ENCODE measurements around the gene PGM5. TPM values are rescaled to one million over a fixed set of nuclear protein-coding genes. Genes with fewer than 3 reads are reported as not detected.
A peak's percentile ranks its signal among the peaks of the same experiment; 100 is the strongest.

The PGM5 gene
- total RNA-seq, 1 experiment from 2014 or later: 1.1 TPM

- no peak for DNase-seq (ENCODE audit: low read depth)
Measured at GRCh38 chr9:68437785-68438184, 81.4 kb downstream of the PGM5 start.

DNA sequence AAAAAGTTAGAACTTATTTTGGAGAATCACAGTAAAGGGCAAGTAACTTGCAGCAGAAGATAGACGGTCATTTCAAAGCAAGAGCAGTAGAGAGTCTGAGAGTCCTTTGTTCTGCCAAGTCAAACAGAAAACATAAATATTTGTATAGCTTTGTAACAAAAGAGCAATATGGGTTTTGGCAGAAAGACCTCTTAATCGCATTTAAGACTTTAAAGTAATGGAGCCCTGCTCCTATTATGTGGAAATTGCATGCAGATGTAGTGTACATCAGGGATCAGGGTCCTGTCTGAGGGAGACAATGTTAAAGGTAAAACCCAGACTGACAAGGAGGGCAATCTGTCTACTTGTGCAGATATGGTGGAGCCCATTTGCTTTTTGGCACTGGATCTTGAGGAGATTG lies 87.2 kb downstream of the PGM5 start:
- DNase-seq (ENCODE audit: low read depth): no peak

DNA sequence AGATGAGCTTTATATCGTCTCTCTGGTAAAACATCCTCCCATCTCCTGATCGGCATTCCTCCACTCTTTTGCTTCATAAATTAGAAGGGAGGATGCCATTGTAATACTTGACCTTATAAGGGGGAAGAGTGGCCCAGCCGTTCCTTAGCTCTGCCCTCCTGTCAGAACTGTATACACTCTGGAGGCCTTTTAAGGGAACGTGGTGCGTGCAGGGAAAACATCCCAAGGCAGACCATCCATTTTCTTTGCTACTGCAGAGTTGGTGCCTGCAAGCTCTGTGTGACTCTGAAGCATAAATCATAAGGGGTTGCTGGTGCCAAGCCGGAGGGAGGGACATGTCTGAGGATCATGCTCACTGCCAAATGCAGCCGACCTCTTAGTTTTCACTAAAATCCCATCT lies 90.4 kb downstream of the PGM5 start:
- no peak for DNase-seq (ENCODE audit: low read depth)

DNA sequence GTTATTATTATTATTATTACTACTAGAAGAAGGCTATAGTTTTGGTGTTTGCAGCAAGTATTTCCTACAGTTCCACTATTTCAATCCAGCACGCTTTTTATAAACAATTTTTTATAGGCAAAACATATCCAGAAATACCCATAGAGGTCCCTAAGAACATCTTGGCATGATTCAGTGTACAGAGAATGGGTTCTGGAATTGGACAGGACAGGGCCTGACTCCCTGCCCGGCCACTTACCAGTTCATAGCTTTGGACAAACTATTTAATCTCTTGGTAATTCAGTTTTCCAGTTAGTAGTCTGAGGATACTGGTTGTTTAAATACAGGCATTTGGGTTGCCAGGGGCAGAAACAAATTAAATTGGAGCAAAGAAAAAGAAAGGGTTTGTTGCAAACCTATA lies 91.2 kb downstream of the PGM5 start:
- DNase-seq (ENCODE audit: low read depth): no peak

GRCh38 chr9:68454579-68455334 lies 98.3 kb downstream of the PGM5 start:
- no peak for DNase-seq (ENCODE audit: low read depth)

GRCh38 chr9:68455451-68455850 lies 99.0 kb downstream of the PGM5 start:
- DNase-seq (ENCODE audit: low read depth): no peak

DNA sequence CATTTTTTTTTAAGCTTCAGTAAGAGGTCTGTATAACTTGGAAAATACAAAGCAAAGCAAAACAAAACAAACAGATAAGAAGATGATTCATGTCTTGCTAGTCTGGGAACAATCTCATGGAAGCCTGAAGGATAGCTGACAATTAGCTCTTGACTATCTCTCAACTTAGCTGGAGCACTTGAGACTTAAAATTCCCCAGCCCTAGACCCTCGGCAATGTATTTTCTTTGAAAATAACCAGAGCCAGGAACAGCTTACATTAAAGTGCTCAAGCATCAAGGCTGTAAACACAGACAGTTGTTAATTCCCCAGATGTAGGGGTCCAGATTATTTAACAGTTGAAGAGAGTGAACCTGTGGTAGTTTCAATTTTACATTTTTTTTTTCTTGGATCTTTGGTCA lies 101.4 kb downstream of the PGM5 start:
- DNase-seq (ENCODE audit: low read depth): no peak

GRCh38 chr9:68458918-68459317 lies 102.5 kb downstream of the PGM5 start:
- DNase-seq (ENCODE audit: low read depth): no peak

GRCh38 chr9:68462105-68462775 lies 105.8 kb downstream of the PGM5 start:
- no peak for DNase-seq (ENCODE audit: low read depth)

DNA sequence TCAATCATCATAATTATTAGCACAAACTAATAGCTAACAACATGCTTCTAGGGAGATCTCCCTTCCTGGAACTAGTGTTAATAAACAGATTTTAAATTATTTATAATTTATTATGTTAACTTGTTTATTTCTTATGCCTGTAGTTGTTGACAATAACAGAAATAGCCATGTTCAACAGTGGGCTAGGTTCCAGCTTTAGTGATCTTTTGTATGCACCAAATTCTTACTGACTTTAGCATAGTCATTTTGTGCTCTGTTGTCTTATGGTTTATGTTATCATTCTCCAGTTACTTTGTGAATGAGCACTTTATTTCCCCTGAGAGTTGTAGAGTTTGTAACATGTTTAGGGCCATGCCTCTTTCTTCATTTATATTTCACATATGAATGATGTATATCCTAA lies 113.7 kb downstream of the PGM5 start:
- DNase-seq (ENCODE audit: low read depth): no peak

DNA sequence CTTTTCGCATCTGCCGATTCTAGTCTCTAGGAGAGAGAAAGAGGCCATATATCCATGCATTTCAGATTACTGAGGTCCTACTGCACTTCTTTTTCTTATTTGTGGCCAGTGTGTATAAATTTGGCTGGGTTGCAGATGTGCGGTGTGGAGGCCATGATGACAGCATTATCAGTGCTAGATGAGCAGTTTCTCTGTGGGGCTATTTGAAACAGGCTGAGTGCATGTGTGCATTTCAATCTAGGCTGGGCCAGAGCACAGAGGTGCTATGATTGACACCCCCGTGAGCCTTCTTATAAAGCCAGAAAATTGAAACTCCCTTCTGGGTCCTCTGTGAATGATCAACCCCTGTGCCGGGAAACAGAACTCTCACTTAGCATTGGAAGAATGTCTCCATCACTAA lies 114.2 kb downstream of the PGM5 start:
- no peak for DNase-seq (ENCODE audit: low read depth)

DNA sequence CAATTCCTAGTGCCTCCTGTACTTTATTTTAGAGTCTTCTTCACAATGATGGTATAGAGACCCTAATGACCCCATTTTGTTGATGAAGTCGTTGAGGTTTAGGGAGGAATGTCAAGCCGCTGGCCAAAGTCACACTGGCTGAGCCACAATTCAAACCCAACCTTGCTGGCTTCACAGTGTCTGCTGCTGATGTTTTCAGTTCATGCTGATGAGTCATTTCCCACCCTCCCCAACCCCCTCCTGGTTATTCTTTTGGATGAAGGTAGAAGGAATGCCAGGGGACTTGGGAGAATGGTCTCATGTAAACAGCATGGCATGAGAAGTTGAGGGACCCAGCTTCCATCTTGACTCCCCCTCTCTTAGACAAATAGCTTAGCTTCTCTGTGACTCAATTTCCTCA lies 115.7 kb downstream of the PGM5 start:
- DNase-seq (ENCODE audit: low read depth): peak; percentile 19

DNA sequence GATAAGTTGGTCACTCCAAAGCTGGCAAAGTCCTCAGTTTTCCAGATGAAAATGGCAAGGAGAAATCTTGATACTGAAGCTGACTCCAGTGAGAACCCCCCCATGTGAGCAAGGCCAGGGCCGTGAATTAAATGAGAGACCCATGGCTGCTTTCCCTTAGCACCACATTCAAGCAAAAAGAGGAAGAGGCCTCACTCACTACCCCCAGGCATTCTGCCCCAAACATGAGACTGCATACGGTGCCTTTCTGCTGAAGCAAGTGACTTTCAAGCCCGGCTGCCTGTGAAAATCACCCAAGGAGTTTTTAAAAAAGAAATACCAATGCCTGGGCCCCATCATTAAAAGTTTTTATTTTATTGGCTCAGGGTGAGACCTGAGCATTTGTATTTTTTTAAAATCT lies 117.4 kb downstream of the PGM5 start:
- no peak for DNase-seq (ENCODE audit: low read depth)

DNA sequence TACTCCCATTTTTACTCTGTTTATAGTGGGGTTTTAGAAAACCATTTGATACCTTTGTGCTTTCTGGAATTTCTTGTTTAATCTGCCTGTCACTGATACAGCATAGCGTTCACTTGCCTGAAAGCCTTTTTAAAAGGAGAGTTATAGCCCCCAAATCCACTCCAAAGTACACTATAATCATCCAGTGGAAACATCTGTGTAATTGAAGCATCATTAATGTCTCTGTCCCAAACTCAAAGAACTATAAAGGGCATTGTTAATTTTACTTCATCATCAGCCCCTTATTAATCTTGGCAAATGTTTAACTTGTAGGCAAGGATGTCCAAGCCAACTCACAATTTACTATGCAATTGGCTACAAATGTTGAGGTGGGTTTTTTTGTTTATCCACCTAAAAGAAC lies 120.0 kb downstream of the PGM5 start:
- DNase-seq (ENCODE audit: low read depth): no peak

DNA sequence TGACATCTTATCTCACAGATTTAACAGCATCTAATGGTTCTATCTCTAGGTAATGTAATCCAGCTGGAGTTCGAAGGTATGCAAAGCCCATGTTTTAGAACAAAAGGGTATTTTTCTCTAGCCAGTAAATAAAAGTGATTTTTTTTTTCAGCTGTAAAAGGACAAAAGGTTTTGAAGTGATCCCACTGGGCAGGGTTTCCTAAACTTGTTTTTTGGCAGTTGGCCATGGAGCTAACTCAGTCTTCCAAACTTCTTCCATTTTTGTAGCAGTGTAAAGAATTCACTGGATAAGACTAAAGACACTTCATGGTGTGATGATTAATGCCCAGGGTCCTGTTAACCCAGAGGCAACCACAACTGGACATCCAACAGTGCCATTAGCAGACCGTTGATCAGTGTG lies 120.4 kb downstream of the PGM5 start:
- DNase-seq (ENCODE audit: low read depth): no peak

DNA sequence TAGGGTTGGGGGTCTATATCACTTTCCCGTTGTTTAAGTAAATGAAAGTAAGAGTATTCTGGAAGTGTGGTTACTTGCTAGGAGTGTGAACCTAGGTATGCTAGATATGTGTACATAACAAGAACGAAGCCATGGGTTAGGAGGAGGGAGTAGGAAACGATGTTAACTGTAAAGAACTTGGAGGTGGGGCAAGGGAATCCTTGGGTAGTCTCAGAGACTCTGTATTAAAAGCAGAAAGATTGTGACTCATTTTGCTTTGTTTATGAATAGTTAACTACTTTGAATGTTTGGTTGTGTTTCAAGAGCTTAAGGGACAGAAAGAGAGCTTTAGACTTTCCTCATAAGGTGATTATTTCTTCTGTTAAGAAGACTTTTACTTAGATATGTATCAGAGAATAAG lies 124.4 kb downstream of the PGM5 start:
- peak; percentile 30 for DNase-seq (ENCODE audit: low read depth)

- DNase-seq (ENCODE audit: low read depth): no peak
Measured at GRCh38 chr9:68482548-68482947, 126.1 kb downstream of the PGM5 start.

DNA sequence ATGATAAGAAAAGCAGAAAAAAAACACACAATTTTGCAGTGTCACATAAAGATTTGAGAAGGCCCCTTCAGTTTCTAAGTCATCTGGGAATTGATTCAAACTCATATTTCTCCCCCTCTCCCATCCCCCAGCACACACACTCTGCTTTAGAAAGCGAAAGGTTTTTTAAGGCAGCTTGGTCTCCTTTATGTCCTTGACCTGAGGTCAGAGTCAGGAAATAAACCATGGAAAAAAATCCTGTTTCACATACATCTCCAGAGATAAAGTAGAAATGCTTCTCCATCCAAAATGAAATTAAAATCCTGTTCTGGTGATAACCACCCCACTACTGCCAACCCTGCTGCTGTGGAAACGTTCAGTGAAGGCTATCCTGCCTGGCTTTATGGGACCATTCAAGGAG lies 131.7 kb downstream of the PGM5 start:
- no peak for DNase-seq (ENCODE audit: low read depth)

- DNase-seq (ENCODE audit: low read depth): peak; percentile 57
Measured at GRCh38 chr9:68489646-68490045, 133.2 kb downstream of the PGM5 start.

DNA sequence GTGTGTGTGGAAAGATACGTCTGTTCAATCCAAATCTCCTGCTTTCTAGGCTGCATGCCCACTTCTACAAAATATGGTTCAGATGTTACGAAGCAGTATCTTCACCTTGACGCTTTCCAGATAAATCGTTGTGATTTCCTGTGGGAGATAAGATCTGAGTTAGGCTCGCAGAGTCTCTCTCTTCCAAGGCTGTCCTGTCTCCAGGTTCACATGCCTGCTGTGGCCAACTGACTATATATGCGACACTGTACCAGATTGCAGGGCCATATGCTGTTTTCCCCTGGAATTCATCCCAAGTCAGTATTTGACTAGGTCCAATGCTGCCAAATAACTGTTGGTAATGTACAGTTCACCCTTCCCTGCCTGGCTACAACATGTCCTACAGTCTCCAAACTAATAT lies 136.4 kb downstream of the PGM5 start:
- no peak for DNase-seq (ENCODE audit: low read depth)

DNA sequence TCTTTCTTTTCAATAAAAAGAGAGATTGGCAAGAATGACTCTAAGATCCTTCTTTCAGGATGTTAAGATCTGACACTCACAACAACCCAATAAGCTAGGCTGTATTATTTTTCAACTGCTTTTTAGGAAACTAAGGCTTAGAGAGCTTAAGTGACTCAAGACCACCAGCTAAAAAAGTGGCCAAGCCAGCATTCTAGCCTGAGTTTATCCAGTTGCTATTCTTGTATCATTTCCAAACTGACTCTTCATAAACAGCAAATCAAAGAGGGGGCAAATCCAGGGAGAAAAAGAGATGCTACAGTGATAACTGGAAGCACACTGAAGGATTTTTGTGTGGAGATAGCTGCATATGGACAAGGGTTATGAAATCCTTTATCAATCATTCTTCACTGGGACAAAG lies 137.1 kb downstream of the PGM5 start:
- DNase-seq (ENCODE audit: low read depth): no peak

GRCh38 chr9:68493958-68494577 lies 137.7 kb downstream of the PGM5 start:
- peak; percentile 42 for DNase-seq (ENCODE audit: low read depth)

GRCh38 chr9:68495247-68495646 lies 138.8 kb downstream of the PGM5 start:
- no peak for DNase-seq (ENCODE audit: low read depth)

All from M059J (cell line).